Thoracic aorta (tissue), 2 donors: Measurements from ENCODE around the gene VPS16. TPM values are rescaled to one million over a fixed set of nuclear protein-coding genes. Genes with fewer than 3 reads are reported as not detected.
A peak's percentile ranks its signal among the peaks of the same experiment; 100 is the strongest.

Experiments
- ATAC-seq: fragments of 150-250 bp; one replicate; pipeline ENCODE4 v1.8.0; 2017; ENCODE audit warnings: low read depth; ENCODE audit not compliant: insufficient number of reproducible peaks, low FRiP score
- DNase-seq: peaks from one replicate; pipeline ENCODE4 v3.0.0-alpha.2; 2020; ENCODE audit warnings: low spot score
- H3K27ac ChIP-seq, 2 donors: fragments of 200-600 bp; sonication (generic); 1 replicate in 1 of 2; 2 replicates in 1 of 2; pipeline ENCODE4 v1.5.1; 2016; ENCODE audit warnings: mild to moderate bottlenecking in 2 of 2, moderate library complexity in 2 of 2
- H3K27me3 ChIP-seq: fragments of 200-600 bp; sonication (generic); replicated peaks from 2 replicates; pipeline ENCODE4 v1.6.0; 2016; ENCODE audit warnings: mild to moderate bottlenecking; ENCODE audit not compliant: insufficient read depth
- H3K36me3 ChIP-seq: fragments of 200-600 bp; sonication (generic); one replicate; pipeline ENCODE4 v1.5.1; 2016
- H3K4me1 ChIP-seq, 2 donors: fragments of 200-600 bp; sonication (generic); 1 replicate in 1 of 2; 2 replicates in 1 of 2; pipeline versions ENCODE4 v1.5.1 to v1.6.0; 2016; ENCODE audit warnings: low read depth in 2 of 2, mild to moderate bottlenecking in 1 of 2; ENCODE audit not compliant: control insufficient read depth in 1 of 2
- H3K4me3 ChIP-seq: fragments of 200-600 bp; sonication (generic); 2 replicates; pipeline ENCODE4 v1.5.1; 2016; ENCODE audit warnings: mild to moderate bottlenecking
- H3K9me3 ChIP-seq: fragments of 200-600 bp; sonication (generic); 2 replicates; pipeline ENCODE4 v1.5.1; 2016
- CTCF ChIP-seq: fragments of 200-600 bp; sonication (generic); IDR thresholded peaks from one replicate; pipeline ENCODE4 v1.5.1; 2019; ENCODE audit warnings: antibody characterized with exemption
- total RNA-seq, 2 donors: library from RNA; depleted of rRNA; stranded (reverse); fragments of >200 nt; gene quantifications; one replicate each; pipeline versions ENCODE4 v1.1.0 to v1.2.3, GENCODE V29; 2016

The VPS16 gene
- total RNA-seq, 2 donors from 2014 or later: 21.8 to 24.2 TPM

- Histone ChIP-seq H3K4me1 (peaks cover 11 to 40% of the 10 kb centered on the region in 2 donors), H3K36me3 (no peaks in the 10 kb centered on the region), H3K9me3 (no peaks in the 10 kb centered on the region), H3K27me3 (no peaks in the 10 kb centered on the region), H3K4me3 (peak overlapping the region; percentile 98), H3K27ac (no peak overlapping the region)
- no peak for ATAC-seq
- no peak for DNase-seq
- no peak for TF ChIP-seq CTCF
These were observed 31.3 kb downstream of the VPS16 start for GRCh38 chr20:2871661-2872458.

- no peak for TF ChIP-seq CTCF
- H3K9me3 ChIP-seq: no peaks in the 10 kb centered on the region
- H3K36me3 ChIP-seq: no peaks in the 10 kb centered on the region
- ATAC-seq (no peak), DNase-seq (peak; percentile 14)
- H3K27me3 ChIP-seq: no peaks in the 10 kb centered on the region
- peaks cover 11 to 40% of the 10 kb centered on the region in 2 donors for H3K4me1 ChIP-seq
- no peak overlapping the region for H3K27ac ChIP-seq
- peak overlapping the region; percentile 98 for H3K4me3 ChIP-seq
These were observed 32.0 kb downstream of the VPS16 start for GRCh38 chr20:2872459-2873009.

- ATAC-seq (peak; percentile 85), DNase-seq (peak; percentile 75)
- Histone ChIP-seq H3K4me1 (peaks cover 11 to 40% of the 10 kb centered on the region in 2 donors), H3K27ac (peak within 1 kb of the TSS; percentile 38 to 56), H3K27me3 (no peaks in the 10 kb centered on the region), H3K9me3 (no peaks in the 10 kb centered on the region), H3K36me3 (no peaks in the 10 kb centered on the region), H3K4me3 (peak within 1 kb of the TSS; percentile 98)
- no peak for TF ChIP-seq CTCF
These were observed 32.6 kb downstream of the VPS16 start, which contains the start of gene PTPRA for GRCh38 chr20:2873010-2873746. PTPRA (plus strand) TSS chr20:2873481; CDS start chr20:2964278, 90,797 bp downstream.

- no peaks in the 10 kb centered on the region for H3K27me3 ChIP-seq
- no peaks in the 10 kb centered on the region for H3K36me3 ChIP-seq
- peak overlapping the region; percentile 98 for H3K4me3 ChIP-seq
- H3K4me1 ChIP-seq: peaks cover 11 to 40% of the 10 kb centered on the region in 2 donors
- DNase-seq (no peak), ATAC-seq (no peak)
- TF ChIP-seq CTCF: no peak
- H3K9me3 ChIP-seq: no peaks in the 10 kb centered on the region
- peak overlapping the region; percentile 38 to 56 for H3K27ac ChIP-seq
These were observed 33.1 kb downstream of the VPS16 start for GRCh38 chr20:2873747-2874041.

- peak overlapping the region; percentile 98 for H3K4me3 ChIP-seq
- DNase-seq: no peak
- no peak for TF ChIP-seq CTCF
- no peak for ATAC-seq
- H3K4me1 ChIP-seq: peaks cover 11 to 44% of the 10 kb centered on the region in 2 donors
- H3K9me3 ChIP-seq: no peaks in the 10 kb centered on the region
- H3K27me3 ChIP-seq: no peaks in the 10 kb centered on the region
- H3K27ac ChIP-seq: no peak overlapping the region
- no peaks in the 10 kb centered on the region for H3K36me3 ChIP-seq
These were observed 33.9 kb downstream of the VPS16 start for GRCh38 chr20:2874456-2874855.
